DMS79 (cell line): ENCODE results near the gene TCEA3.

Experiments
- DNase-seq: peaks from one replicate; lab custom pipeline; 2025; lab: John Stamatoyannopoulos, UW

The TCEA3 gene

GRCh38 chr1:23424293-23425192, at the start of gene TCEA3:
TCEA3 (minus strand) TSS chr1:23424748; CDS start chr1:23424633, 115 bp downstream.
- peak; percentile 21 for DNase-seq

GRCh38 chr1:23473037-23473800, 48.7 kb upstream of the TCEA3 start:
- no peak for DNase-seq

GRCh38 chr1:23472351-23473036, 47.9 kb upstream of the TCEA3 start:
- no peak for DNase-seq

- no peak for DNase-seq
Measured at GRCh38 chr1:23471473-23472075, 47.0 kb upstream of the TCEA3 start.

GRCh38 chr1:23470282-23471070, 45.9 kb upstream of the TCEA3 start:
- no peak for DNase-seq

GRCh38 chr1:23469372-23469982, 44.9 kb upstream of the TCEA3 start:
- no peak for DNase-seq

- no peak for DNase-seq
Measured at GRCh38 chr1:23466423-23466989, 42.0 kb upstream of the TCEA3 start.

GRCh38 chr1:23463286-23463685, 38.7 kb upstream of the TCEA3 start:
- DNase-seq = no peak

GRCh38 chr1:23462766-23463165, 38.2 kb upstream of the TCEA3 start:
- DNase-seq = no peak

- no peak for DNase-seq
Measured at GRCh38 chr1:23461050-23461449, 36.5 kb upstream of the TCEA3 start.

- DNase-seq = no peak
Measured at GRCh38 chr1:23460519-23460918, 36.0 kb upstream of the TCEA3 start.

GRCh38 chr1:23459338-23459757, 34.8 kb upstream of the TCEA3 start:
- DNase-seq = no peak

- no peak for DNase-seq
Measured at GRCh38 chr1:23456226-23456625, 31.7 kb upstream of the TCEA3 start.

- no peak for DNase-seq
Measured at GRCh38 chr1:23453455-23454000, 29.0 kb upstream of the TCEA3 start.

- DNase-seq = peak; percentile 97
Measured at GRCh38 chr1:23452011-23452411, 27.5 kb upstream of the TCEA3 start.

GRCh38 chr1:23451441-23451840, 26.9 kb upstream of the TCEA3 start:
- peak; percentile 34 for DNase-seq

GRCh38 chr1:23450894-23451293, 26.3 kb upstream of the TCEA3 start:
- no peak for DNase-seq

GRCh38 chr1:23449958-23450357, 25.4 kb upstream of the TCEA3 start:
- DNase-seq = peak; percentile 6

- DNase-seq = no peak
Measured at GRCh38 chr1:23449306-23449705, 24.8 kb upstream of the TCEA3 start.

GRCh38 chr1:23448846-23449245, 24.3 kb upstream of the TCEA3 start:
- DNase-seq = no peak
